ENCODE results near the gene NACA2. TPM values are rescaled to one million over a fixed set of nuclear protein-coding genes. Genes with fewer than 3 reads are reported as not detected.

The NACA2 gene
- total and polyA plus RNA-seq, 2 of the 8 experiments (the other 6 are each of a cell fraction or from before 2014, with no cell fraction given), result not detected

- Histone ChIP-seq H2BK15ac (ENCODE audit: low read length) (no peak overlapping the region), H4K20me1 (replicated peaks in 1 of 2; ENCODE audit: control insufficient read depth in 1 of 2, insufficient read depth in 2 of 2, low read length in 2 of 2) (no peaks in the 10 kb centered on the region), H3K9me3 (ENCODE audit: insufficient read depth in 2 of 2, low read depth in 1 of 2, low read length in 1 of 2) (no peaks in the 10 kb centered on the region), H3K36me3 (ENCODE audit: control insufficient read depth in 2 of 4, insufficient read depth in 4 of 4, low read length in 3 of 4) (no peaks in the 10 kb centered on the region), H3K4me2 (ENCODE audit: insufficient read depth in 1 of 2, low read depth in 2 of 2, low read length in 2 of 2) (no peak overlapping the region), H3K23me2 (ENCODE audit: low read depth, low read length) (no peaks in the 10 kb centered on the region), H3K27me3 (replicated peaks in 1 of 4; ENCODE audit: control insufficient read depth in 3 of 4, extremely low read depth in 1 of 4, insufficient read depth in 3 of 4, low read length in 3 of 4) (no peaks in the 10 kb centered on the region), H3K4me1 (replicated peaks in 1 of 4; ENCODE audit: control insufficient read depth in 3 of 4, insufficient read depth in 4 of 4, low read length in 3 of 4) (no peaks in the 10 kb centered on the region), H2AK5ac (ENCODE audit: low read depth, low read length) (no peak overlapping the region), H3K4ac (replicated peaks; ENCODE audit: insufficient read length, low read depth, low read length) (no peak overlapping the region), H3K4me3 (ENCODE audit: extremely low read depth in 1 of 4, insufficient read depth in 2 of 4, low read depth in 3 of 4, low read length in 4 of 4) (no peak overlapping the region), H2BK20ac (ENCODE audit: low read length) (no peak overlapping the region), H3K27ac (ENCODE audit: low read depth, low read length) (no peak overlapping the region), H3K79me2 (ENCODE audit: control insufficient read depth in 1 of 2, insufficient read depth in 2 of 2, low read length in 2 of 2) (no peaks in the 10 kb centered on the region), H3K56ac (replicated peaks; ENCODE audit: insufficient read length, low read depth, low read length) (no peak overlapping the region), H2BK120ac (replicated peaks; ENCODE audit: low read depth, low read length) (no peak overlapping the region), H2BK12ac (ENCODE audit: low read depth, low read length) (no peak overlapping the region), H2AFZ (ENCODE audit: low read length) (no peak overlapping the region), H4K8ac (ENCODE audit: extremely low read depth, insufficient read depth, low read length) (no peak overlapping the region), H3K14ac (ENCODE audit: insufficient read length) (no peak overlapping the region), H4K91ac (replicated peaks; ENCODE audit: insufficient read length, low read length) (no peak overlapping the region), H3K9ac (replicated peaks in 1 of 4; ENCODE audit: extremely low read depth in 1 of 4, low read depth in 3 of 4, low read length in 3 of 4) (no peak overlapping the region), H2BK5ac (ENCODE audit: low read depth, low read length) (no peak overlapping the region), H4K5ac (ENCODE audit: insufficient read length, low read depth, low read length) (no peak overlapping the region), H3K18ac (ENCODE audit: extremely low read depth, low read length) (no peak overlapping the region), H3K79me1 (ENCODE audit: low read depth, low read length) (no peaks in the 10 kb centered on the region), H3K23ac (ENCODE audit: insufficient read length) (no peak overlapping the region)
- TF ChIP-seq SAP30 (IDR thresholded peaks at IDR 0.05; ENCODE audit: insufficient read depth, insufficient replicate concordance, low read length), result no peak
- DNase-seq (ENCODE audit: low read depth in 1 of 2, low spot score in 2 of 2), result no peak
- POLR2A ChIA-PET (ENCODE audit: partially characterized antibody), result no interaction called here
- FAIRE-seq, result no peak
- CTCF ChIA-PET (ENCODE audit: partially characterized antibody), result interaction anchor here (0.9 to 1.2 kb wide), 2 partner anchors 169 to 171 kb away, joined by 3 to 6 read pairs; no protein-coding TSS in a partner anchor
These were observed 8.4 kb downstream of the NACA2 start for GRCh38 chr17:61582593-61582992.
